HepG2 (cell line): ENCODE data around the gene CSTF3. TPM values are rescaled to one million over a fixed set of nuclear protein-coding genes. Genes with fewer than 3 reads are reported as not detected.

ENCODE experiments used
- BORCS8-MEF2B ChIP-seq: sonication (generic); formaldehyde crosslinking; IDR thresholded peaks from 2 replicates; pipeline ENCODE4 v1.8.0; 2022; ENCODE audit warnings: mild to moderate bottlenecking, missing genetic modification reagents
- HNF1A ChIP-seq, 2 experiments: sonication (generic) in 1 of 2; formaldehyde crosslinking in 1 of 2; IDR thresholded peaks; 2 replicates each; pipeline versions ENCODE4 v1.4.0 to v1.6.1; 2016 to 2020; ENCODE audit warnings: borderline replicate concordance in 1 of 2, low read depth in 1 of 2, mild to moderate bottlenecking in 1 of 2, missing genetic modification reagents in 1 of 2
- MEIS2 ChIP-seq: sonication (generic); formaldehyde crosslinking; IDR thresholded peaks from 2 replicates; pipeline ENCODE4 v1.9.0; 2021; ENCODE audit warnings: mild to moderate bottlenecking, missing genetic modification reagents
- MYNN ChIP-seq: sonication (generic); formaldehyde crosslinking; IDR thresholded peaks from 2 replicates; pipeline ENCODE4 v1.4.0; 2020; ENCODE audit warnings: mild to moderate bottlenecking, low read depth, missing genetic modification reagents
- PPARG ChIP-seq: conservative IDR thresholded peaks from 2 replicates; pipeline ENCODE4 v1.6.1; 2016; ENCODE audit warnings: missing biosample characterization, missing genetic modification reagents
- PRDM10 ChIP-seq: sonication (generic); formaldehyde crosslinking; IDR thresholded peaks from 2 replicates; pipeline ENCODE4 v1.4.0; 2020; ENCODE audit warnings: low read depth, missing genetic modification reagents
- TOPORS ChIP-seq: sonication (generic); formaldehyde crosslinking; IDR thresholded peaks from 2 replicates; pipeline ENCODE4 v1.8.0; 2023; ENCODE audit warnings: mild to moderate bottlenecking, missing genetic modification reagents
- U2AF2 ChIP-seq: fragments of 200-400 bp; formaldehyde crosslinking; IDR thresholded peaks from 2 replicates; pipeline ENCODE4 v1.6.1; 2017; ENCODE audit warnings: low read depth, mild to moderate bottlenecking, low read length
- ZFX ChIP-seq: sonication (generic); formaldehyde crosslinking; IDR thresholded peaks from 2 replicates; pipeline ENCODE4 v1.4.0; 2020; ENCODE audit warnings: mild to moderate bottlenecking, low read depth, missing genetic modification reagents, moderate library complexity
- ZNF605 ChIP-seq: sonication (generic); formaldehyde crosslinking; IDR thresholded peaks from 2 replicates; pipeline ENCODE4 v1.8.0; 2022; ENCODE audit warnings: mild to moderate bottlenecking, missing genetic modification reagents
- ZNF720 ChIP-seq: sonication (generic); formaldehyde crosslinking; IDR thresholded peaks from 2 replicates; pipeline ENCODE4 v1.4.0; 2020; ENCODE audit warnings: missing genetic modification reagents
- ZNF749 ChIP-seq: sonication (generic); formaldehyde crosslinking; IDR thresholded peaks from 2 replicates; pipeline ENCODE4 v1.8.0; 2022; ENCODE audit warnings: mild to moderate bottlenecking, missing genetic modification reagents, moderate library complexity, borderline replicate concordance
- polyA plus RNA-seq, 8 experiments: library from polyadenylated mRNA; depleted of rRNA in 3 of 8; stranded (reverse) in 7 of 8; unstranded in 1 of 8; fragments of >200 nt; fragmentation: Illumina TruSeq in 4 of 8; extraction: Trizol in 4 of 8; gene quantifications; 2 replicates each; pipeline versions ENCODE4 v1.2.1 to v1.2.3, GENCODE V29; 2011 to 2016; ENCODE audit warnings: low read depth in 4 of 8, missing spikeins in 1 of 8, mixed read lengths in 1 of 8; ENCODE audit not compliant: insufficient read depth in 1 of 8
- total RNA-seq, 5 experiments: library from RNA; depleted of rRNA; stranded (reverse); fragments of >200 nt; fragmentation: Illumina TruSeq; extraction: Trizol; gene quantifications; 2 replicates each; pipeline ENCODE4 v1.2.3, GENCODE V29; 2016; ENCODE audit warnings: low read depth in 1 of 5
- TF ChIP-seq, protein P1 (sequence below): sonication (generic); formaldehyde crosslinking; IDR thresholded peaks from 2 replicates; pipeline ENCODE4 v1.4.0; 2020; ENCODE audit warnings: mild to moderate bottlenecking, missing genetic modification reagents

Gene CSTF3
- total and polyA plus RNA-seq, 2 of the 13 experiments (the other 11 are each of a cell fraction or from before 2014, with no cell fraction given), result 21.5 to 43.6 TPM

GRCh38 chr11:33182246-33182878, 21.1 kb upstream of the CSTF3 start (continued):
- TF ChIP-seq, protein P1, sequence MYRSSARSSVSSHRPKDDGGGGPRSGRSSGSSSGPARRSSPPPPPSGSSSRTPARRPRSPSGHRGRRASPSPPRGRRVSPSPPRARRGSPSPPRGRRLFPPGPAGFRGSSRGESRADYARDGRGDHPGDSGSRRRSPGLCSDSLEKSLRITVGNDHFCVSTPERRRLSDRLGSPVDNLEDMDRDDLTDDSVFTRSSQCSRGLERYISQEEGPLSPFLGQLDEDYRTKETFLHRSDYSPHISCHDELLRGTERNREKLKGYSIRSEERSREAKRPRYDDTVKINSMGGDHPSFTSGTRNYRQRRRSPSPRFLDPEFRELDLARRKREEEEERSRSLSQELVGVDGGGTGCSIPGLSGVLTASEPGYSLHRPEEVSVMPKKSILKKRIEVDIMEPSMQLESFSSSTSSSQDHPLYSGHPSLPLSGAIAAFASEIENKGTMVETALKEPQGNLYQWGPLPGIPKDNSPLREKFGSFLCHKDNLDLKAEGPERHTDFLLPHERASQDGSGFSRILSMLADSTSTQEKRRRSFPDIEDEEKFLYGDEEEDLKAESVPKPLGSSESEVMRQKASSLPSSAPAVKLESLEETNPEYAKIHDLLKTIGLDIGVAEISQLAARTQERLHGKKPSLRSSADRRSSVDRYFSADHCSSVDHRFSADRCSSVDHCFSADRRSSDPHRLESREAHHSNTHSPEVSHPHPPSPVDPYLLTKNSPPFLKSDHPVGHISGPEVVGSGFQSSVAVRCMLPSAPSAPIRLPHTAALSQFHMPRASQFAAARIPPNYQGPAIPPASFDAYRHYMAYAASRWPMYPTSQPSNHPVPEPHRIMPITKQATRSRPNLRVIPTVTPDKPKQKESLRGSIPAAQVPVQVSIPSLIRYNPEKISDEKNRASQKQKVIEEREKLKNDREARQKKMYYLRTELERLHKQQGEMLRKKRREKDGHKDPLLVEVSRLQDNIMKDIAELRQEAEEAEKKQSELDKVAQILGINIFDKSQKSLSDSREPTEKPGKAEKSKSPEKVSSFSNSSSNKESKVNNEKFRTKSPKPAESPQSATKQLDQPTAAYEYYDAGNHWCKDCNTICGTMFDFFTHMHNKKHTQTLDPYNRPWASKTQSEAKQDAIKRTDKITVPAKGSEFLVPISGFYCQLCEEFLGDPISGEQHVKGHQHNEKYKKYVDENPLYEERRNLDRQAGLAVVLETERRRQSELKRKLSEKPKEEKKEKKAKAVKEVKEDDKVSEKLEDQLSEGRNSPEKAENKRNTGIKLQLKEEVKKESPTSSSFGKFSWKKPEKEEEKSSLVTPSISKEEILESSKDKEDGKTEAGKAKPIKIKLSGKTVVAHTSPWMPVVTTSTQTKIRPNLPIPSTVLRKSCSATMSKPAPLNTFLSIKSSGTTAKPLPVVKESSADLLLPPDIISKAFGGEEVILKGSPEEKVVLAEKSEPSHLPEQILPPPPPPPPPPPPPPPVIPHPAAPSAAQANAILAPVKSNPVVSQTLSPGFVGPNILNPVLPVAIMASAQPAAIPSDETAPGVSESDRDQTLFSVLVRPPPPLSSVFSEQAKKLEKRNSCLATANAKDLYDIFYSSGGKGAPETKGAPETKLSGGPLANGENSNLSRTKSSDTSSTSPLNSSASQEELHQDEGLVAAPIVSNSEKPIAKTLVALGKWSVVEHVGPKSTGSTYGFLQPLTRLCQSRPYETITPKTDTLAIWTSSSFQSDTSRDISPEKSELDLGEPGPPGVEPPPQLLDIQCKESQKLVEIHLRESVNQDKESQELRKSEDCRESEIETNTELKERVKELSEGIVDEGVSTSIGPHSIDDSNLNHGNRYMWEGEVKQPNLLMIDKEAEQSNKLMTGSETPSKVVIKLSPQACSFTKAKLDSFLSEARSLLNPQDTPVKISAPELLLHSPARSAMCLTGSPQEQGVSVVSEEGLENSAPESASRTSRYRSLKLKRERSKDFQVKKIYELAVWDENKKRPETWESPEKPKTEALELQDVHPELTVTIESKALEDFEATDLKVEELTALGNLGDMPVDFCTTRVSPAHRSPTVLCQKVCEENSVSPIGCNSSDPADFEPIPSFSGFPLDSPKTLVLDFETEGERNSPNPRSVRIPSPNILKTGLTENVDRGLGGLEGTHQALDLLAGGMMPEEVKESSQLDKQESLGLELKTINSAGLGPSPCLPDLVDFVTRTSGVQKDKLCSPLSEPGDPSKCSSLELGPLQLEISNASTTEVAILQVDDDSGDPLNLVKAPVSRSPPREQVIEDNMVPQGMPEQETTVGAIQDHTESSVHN (CRISPR knock-in tag), result no peak
- TF ChIP-seq PRDM10 (no peak), MYNN (CRISPR knock-in tag) (no peak), MEIS2 (CRISPR knock-in tag) (no peak), ZNF605 (CRISPR knock-in tag) (no peak), TOPORS (CRISPR knock-in tag) (no peak), U2AF2 (no peak), ZNF749 (no peak), BORCS8-MEF2B (CRISPR knock-in tag) (no peak), HNF1A (IDR thresholded peaks at IDR 0.05; ENCODE audit: low read depth) (no peak), HNF1A (CRISPR knock-in tag; IDR thresholded peaks at IDR 0.05; ENCODE audit: borderline replicate concordance) (no peak), PPARG (CRISPR knock-in tag) (no peak), ZNF720 (CRISPR knock-in tag) (no peak), ZFX (CRISPR knock-in tag) (no peak)
